ENCODE measurements around the gene PDE6H. TPM values are rescaled to one million over a fixed set of nuclear protein-coding genes. Genes with fewer than 3 reads are reported as not detected.

The PDE6H gene
- polyA plus RNA-seq, 1 of the 3 experiments (the other 2 are of a cell fraction), result not detected

DNA sequence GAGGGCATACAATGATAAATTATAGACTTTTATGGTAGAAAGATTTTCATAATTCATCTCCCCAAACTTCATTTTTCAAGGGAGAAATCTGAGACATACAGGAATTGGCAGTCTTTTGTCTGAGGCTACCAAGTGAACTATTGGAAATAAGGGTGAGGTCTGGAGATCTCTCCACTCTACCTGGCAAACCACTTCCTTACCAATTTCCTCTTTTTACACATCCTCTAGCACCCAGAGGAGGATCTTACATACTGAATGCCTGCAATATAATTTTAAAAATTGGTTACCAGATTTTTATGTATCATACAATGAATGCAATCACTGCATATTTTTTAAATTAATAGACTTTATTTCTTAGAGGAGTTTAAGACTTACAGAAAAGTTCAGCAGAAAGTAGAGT is 6.6 kb downstream of the PDE6H start:
- H3K9me2 ChIP-seq, result no peaks in the 10 kb centered on the region
- no peaks in the 10 kb centered on the region for H3K9me3 ChIP-seq
- H3K4me1 ChIP-seq (ENCODE audit: control insufficient read depth in 1 of 2, insufficient read depth in 2 of 2, low read depth in 1 of 2, low read length in 1 of 2), result no peaks in the 10 kb centered on the region
- no peak overlapping the region for H3K27ac ChIP-seq (ENCODE audit: low read depth in 2 of 2, low read length in 1 of 2)
- no peak overlapping the region for H3K9ac ChIP-seq
- POLR2A ChIA-PET, result no interaction called here
- CTCF ChIA-PET, result no interaction called here
- no peaks in the 10 kb centered on the region for H3K79me2 ChIP-seq (ENCODE audit: insufficient read depth)
- DNase-seq, result no peak
- no peak overlapping the region for H2AFZ ChIP-seq (ENCODE audit: low read depth)
- H3K27me3 ChIP-seq (ENCODE audit: insufficient read depth), result no peaks in the 10 kb centered on the region
- no peak for TF ChIP-seq MEF2A (IDR thresholded peaks at IDR 0.05; ENCODE audit: borderline replicate concordance, low read depth)
- no peak for TF ChIP-seq GABPA (IDR thresholded peaks at IDR 0.05; ENCODE audit: low read depth)
- TF ChIP-seq FOSL2 (IDR thresholded peaks at IDR 0.05; ENCODE audit: borderline replicate concordance, low read depth), result no peak
- TF ChIP-seq, protein P1, sequence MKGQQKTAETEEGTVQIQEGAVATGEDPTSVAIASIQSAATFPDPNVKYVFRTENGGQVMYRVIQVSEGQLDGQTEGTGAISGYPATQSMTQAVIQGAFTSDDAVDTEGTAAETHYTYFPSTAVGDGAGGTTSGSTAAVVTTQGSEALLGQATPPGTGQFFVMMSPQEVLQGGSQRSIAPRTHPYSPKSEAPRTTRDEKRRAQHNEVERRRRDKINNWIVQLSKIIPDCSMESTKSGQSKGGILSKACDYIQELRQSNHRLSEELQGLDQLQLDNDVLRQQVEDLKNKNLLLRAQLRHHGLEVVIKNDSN (IDR thresholded peaks at IDR 0.05; ENCODE audit: borderline replicate concordance, low read depth), result no peak
- TF ChIP-seq SMC3 (IDR thresholded peaks at IDR 0.05; ENCODE audit: low read depth, low read length), result no peak
- TF ChIP-seq ELF1 (IDR thresholded peaks at IDR 0.05), result no peak
- TF ChIP-seq TEAD4 (IDR thresholded peaks at IDR 0.05; ENCODE audit: borderline replicate concordance, insufficient read depth), result no peak
- H4K20me1 ChIP-seq (ENCODE audit: insufficient read depth), result no peaks in the 10 kb centered on the region
- no peaks in the 10 kb centered on the region for H3K36me3 ChIP-seq (replicated peaks in 1 of 2; ENCODE audit: control insufficient read depth in 1 of 2, insufficient read depth in 2 of 2, low read length in 1 of 2)
- H3F3A ChIP-seq (replicated peaks; ENCODE audit: insufficient read depth), result no peaks in the 10 kb centered on the region
- H3K4me3 ChIP-seq (ENCODE audit: low read depth in 2 of 2, low read length in 1 of 2), result no peak overlapping the region
- no peak overlapping the region for H3K4me2 ChIP-seq

DNA sequence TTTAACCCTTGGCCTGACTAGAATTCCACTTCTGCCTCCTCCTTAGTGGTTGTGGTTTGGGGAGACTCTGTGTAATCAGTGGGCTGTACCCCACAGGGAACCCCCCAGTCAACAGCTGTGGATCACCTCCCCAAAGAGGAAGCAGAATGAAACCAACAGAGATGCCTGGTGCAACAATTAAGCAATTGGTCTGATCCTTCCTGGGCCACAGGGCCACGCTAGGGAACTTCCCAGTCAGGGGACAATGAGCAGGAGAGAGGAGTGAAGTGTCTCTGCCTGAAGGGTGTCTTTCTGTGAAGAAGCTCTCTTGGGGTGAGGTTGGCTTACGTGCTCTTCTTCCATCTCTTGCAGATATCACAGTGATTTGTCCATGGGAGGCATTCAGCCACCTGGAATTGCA is 8.2 kb downstream of the PDE6H start:
- H3K4me1 ChIP-seq (ENCODE audit: control insufficient read depth in 1 of 2, insufficient read depth in 2 of 2, low read depth in 1 of 2, low read length in 1 of 2), result no peaks in the 10 kb centered on the region
- H3F3A ChIP-seq (replicated peaks; ENCODE audit: insufficient read depth), result no peaks in the 10 kb centered on the region
- H3K9me2 ChIP-seq, result no peaks in the 10 kb centered on the region
- no peaks in the 10 kb centered on the region for H3K36me3 ChIP-seq (replicated peaks in 1 of 2; ENCODE audit: control insufficient read depth in 1 of 2, insufficient read depth in 2 of 2, low read length in 1 of 2)
- no peak for TF ChIP-seq GATA2 (CRISPR knock-in tag; IDR thresholded peaks at IDR 0.05)
- no peak for TF ChIP-seq FOXJ3 (CRISPR knock-in tag; IDR thresholded peaks at IDR 0.05)
- no peak for TF ChIP-seq EZH2phosphoT487 (IDR thresholded peaks at IDR 0.05; ENCODE audit: borderline replicate concordance, low read depth)
- no peak for TF ChIP-seq CHD2 (IDR thresholded peaks at IDR 0.05; ENCODE audit: low read length, partially characterized antibody)
- TF ChIP-seq RFX5 (IDR thresholded peaks at IDR 0.05; ENCODE audit: low read length), result no peak
- TF ChIP-seq POLR2AphosphoS5 (IDR thresholded peaks at IDR 0.05; ENCODE audit: low read depth, low read length), result no peak
- no peak for TF ChIP-seq RXRA (IDR thresholded peaks at IDR 0.05; ENCODE audit: borderline replicate concordance, low read depth)
- TF ChIP-seq, protein P2, sequence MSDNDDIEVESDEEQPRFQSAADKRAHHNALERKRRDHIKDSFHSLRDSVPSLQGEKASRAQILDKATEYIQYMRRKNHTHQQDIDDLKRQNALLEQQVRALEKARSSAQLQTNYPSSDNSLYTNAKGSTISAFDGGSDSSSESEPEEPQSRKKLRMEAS (IDR thresholded peaks at IDR 0.05; ENCODE audit: low read depth), result no peak
- no peak for TF ChIP-seq FOSL2 (IDR thresholded peaks at IDR 0.05; ENCODE audit: borderline replicate concordance, low read depth)
- TF ChIP-seq, protein P1 (IDR thresholded peaks at IDR 0.05; ENCODE audit: borderline replicate concordance, low read depth), result no peak
- TF ChIP-seq RAD21 (IDR thresholded peaks at IDR 0.05; ENCODE audit: low read length), result no peak
- 75% methylated on average over 2 of the region's 2 CpGs for WGBS (ENCODE audit: low lambda C conversion rate)
- H3K4me3 ChIP-seq (ENCODE audit: low read depth in 2 of 2, low read length in 1 of 2), result no peak overlapping the region
- H3K79me2 ChIP-seq (ENCODE audit: insufficient read depth), result no peaks in the 10 kb centered on the region
- H2AFZ ChIP-seq (ENCODE audit: low read depth), result no peak overlapping the region
- H3K9ac ChIP-seq, result no peak overlapping the region
- no peaks in the 10 kb centered on the region for H4K20me1 ChIP-seq (ENCODE audit: insufficient read depth)
- DNase-seq, result no peak
- no peaks in the 10 kb centered on the region for H3K9me3 ChIP-seq
- POLR2A ChIA-PET, result no interaction called here
- H3K27ac ChIP-seq (ENCODE audit: low read depth in 2 of 2, low read length in 1 of 2), result no peak overlapping the region
- CTCF ChIA-PET, result no interaction called here
- H3K27me3 ChIP-seq (ENCODE audit: insufficient read depth), result no peaks in the 10 kb centered on the region
- H3K4me2 ChIP-seq, result no peak overlapping the region

All from SK-N-SH (cell line).